SK-N-SH (cell line): ENCODE data around the gene MICAL2. TPM values are rescaled to one million over a fixed set of nuclear protein-coding genes. Genes with fewer than 3 reads are reported as not detected.

Experiments
- CTCF ChIA-PET: fragments of 300-600, 350-600 bp; formaldehyde crosslinking; extraction: SDS; loops from one replicate; lab custom pipeline; 2021; lab: Yijun Ruan, JAX
- POLR2A ChIA-PET: fragments of 350-600 bp; sonication (Branson Sonifier 250); formaldehyde crosslinking; extraction: SDS; loops from one replicate; lab custom pipeline; 2020; ENCODE audit warnings: antibody characterized with exemption, inconsistent platforms; lab: Yijun Ruan, JAX
- DNase-seq: peaks from one replicate; pipeline ENCODE4 v3.0.0; 2012
- H2AFZ ChIP-seq: fragments of 200-600 bp; sonication (generic); 2 replicates; pipeline ENCODE4 v1.8.1; 2016; ENCODE audit warnings: antibody characterized with exemption, mild to moderate bottlenecking, low read depth
- H3F3A ChIP-seq: fragments of 200-600 bp; sonication (generic); replicated peaks from 2 replicates; pipeline ENCODE3; 2016; ENCODE audit warnings: antibody characterized with exemption, mild to moderate bottlenecking; ENCODE audit not compliant: insufficient read depth
- H3K27ac ChIP-seq, 2 experiments: fragments of 200-500 bp in 1 of 2; fragments of 200-600 bp in 1 of 2; sonication (Bioruptor generic) in 1 of 2; sonication (generic), shearing (Covaris generic) in 1 of 2; 2 replicates each; pipeline versions ENCODE4 v1.5.1 to v1.6.1; 2014 to 2016; ENCODE audit warnings: low read depth in 2 of 2, inconsistent platforms in 1 of 2, low read length in 1 of 2, mild to moderate bottlenecking in 1 of 2, mixed read lengths in 1 of 2
- H3K27me3 ChIP-seq: fragments of 200-600 bp; sonication (generic), shearing (Covaris generic); 2 replicates; pipeline ENCODE4 v1.6.1; 2016; ENCODE audit warnings: mixed run types; ENCODE audit not compliant: insufficient read depth
- H3K36me3 ChIP-seq, 2 experiments: fragments of 200-500 bp in 1 of 2; fragments of 200-600 bp in 1 of 2; sonication (Bioruptor generic) in 1 of 2; sonication (generic) in 1 of 2; replicated peaks in 1 of 2; 2 replicates each; pipeline versions ENCODE3 to v1.5.1; 2014 to 2016; ENCODE audit warnings: low read length in 1 of 2, mild to moderate bottlenecking in 1 of 2; ENCODE audit not compliant: insufficient read depth in 2 of 2, control insufficient read depth in 1 of 2
- H3K4me1 ChIP-seq, 2 experiments: fragments of 200-500 bp in 1 of 2; fragments of 200-600 bp in 1 of 2; sonication (Bioruptor generic) in 1 of 2; sonication (generic), shearing (Covaris generic) in 1 of 2; 2 replicates each; pipeline versions ENCODE4 v1.5.1 to v1.6.1; 2014 to 2016; ENCODE audit warnings: low read depth in 1 of 2, low read length in 1 of 2, mixed run types in 1 of 2; ENCODE audit not compliant: insufficient read depth in 2 of 2, control insufficient read depth in 1 of 2
- H3K4me2 ChIP-seq: fragments of 200-600 bp; sonication (generic), shearing (Covaris generic); 2 replicates; pipeline ENCODE4 v1.6.1; 2017; ENCODE audit warnings: mixed run types
- H3K4me3 ChIP-seq, 2 experiments: fragments of 200-500 bp in 1 of 2; fragments of 200-600 bp in 1 of 2; sonication (Bioruptor generic) in 1 of 2; sonication (generic), shearing (Covaris generic) in 1 of 2; 2 replicates each; pipeline versions ENCODE4 v1.5.1 to v1.8.1; 2014 to 2016; ENCODE audit warnings: low read depth in 2 of 2, inconsistent platforms in 1 of 2, low read length in 1 of 2, mild to moderate bottlenecking in 1 of 2, mixed read lengths in 1 of 2, moderate library complexity in 1 of 2
- H3K79me2 ChIP-seq: fragments of 200-600 bp; sonication (generic); 2 replicates; pipeline ENCODE4 v1.8.1; 2017; ENCODE audit warnings: mild to moderate bottlenecking; ENCODE audit not compliant: insufficient read depth
- H3K9ac ChIP-seq: fragments of 200-600 bp; sonication (generic); 2 replicates; pipeline ENCODE4 v1.6.1; 2017; ENCODE audit warnings: mixed run types
- H3K9me2 ChIP-seq: fragments of 200-600 bp; sonication (generic); 2 replicates; pipeline ENCODE4 v1.6.1; 2017; ENCODE audit warnings: mixed run types
- H3K9me3 ChIP-seq: fragments of 200-600 bp; sonication (generic); 2 replicates; pipeline ENCODE4 v1.6.1; 2017; ENCODE audit warnings: mixed run types, mild to moderate bottlenecking, moderate library complexity
- H4K20me1 ChIP-seq: fragments of 200-600 bp; sonication (generic); 2 replicates; pipeline ENCODE4 v1.6.1; 2017; ENCODE audit warnings: mild to moderate bottlenecking, mixed run types; ENCODE audit not compliant: insufficient read depth
- CHD2 ChIP-seq: fragments of 150-350 bp; IDR thresholded peaks from 2 replicates; pipeline ENCODE4 v1.6.1; 2018; ENCODE audit warnings: low read length; ENCODE audit not compliant: partially characterized antibody
- FOSL2 ChIP-seq: IDR thresholded peaks from 2 replicates; pipeline ENCODE4 v1.4.0; 2012; ENCODE audit warnings: low read depth, mild to moderate bottlenecking, moderate library complexity, borderline replicate concordance
- FOXJ3 ChIP-seq: sonication (generic); formaldehyde crosslinking; IDR thresholded peaks from 2 replicates; pipeline ENCODE4 v1.5.1; 2020; ENCODE audit warnings: mild to moderate bottlenecking, missing genetic modification reagents
- GABPA ChIP-seq: IDR thresholded peaks from 2 replicates; pipeline ENCODE4 v1.4.0; 2012; ENCODE audit warnings: low read depth, mild to moderate bottlenecking
- JUND ChIP-seq: IDR thresholded peaks from 2 replicates; pipeline ENCODE4 v1.4.0; 2012
- MEF2A ChIP-seq: IDR thresholded peaks from 2 replicates; pipeline ENCODE4 v1.4.0; 2012; ENCODE audit warnings: low read depth, borderline replicate concordance
- POLR2AphosphoS5 ChIP-seq: IDR thresholded peaks from 2 replicates; pipeline ENCODE4 v1.6.1; 2012; ENCODE audit warnings: low read depth, low read length
- RAD21 ChIP-seq: IDR thresholded peaks from 2 replicates; pipeline ENCODE4 v1.6.1; 2012; ENCODE audit warnings: mild to moderate bottlenecking, low read length
- RCOR1 ChIP-seq: fragments of 150-350 bp; IDR thresholded peaks from 2 replicates; pipeline ENCODE4 v1.6.1; 2017; ENCODE audit warnings: antibody characterized with exemption, low read length
- RFX5 ChIP-seq: IDR thresholded peaks from 2 replicates; pipeline ENCODE4 v1.6.1; 2012; ENCODE audit warnings: mild to moderate bottlenecking, improper control_type of control experiment, low read length
- RXRA ChIP-seq: IDR thresholded peaks from 2 replicates; pipeline ENCODE4 v1.4.0; 2012; ENCODE audit warnings: low read depth, mild to moderate bottlenecking, borderline replicate concordance
- SMC3 ChIP-seq: IDR thresholded peaks from 2 replicates; pipeline ENCODE4 v1.6.1; 2012; ENCODE audit warnings: low read depth, low read length, improper control_type of control experiment
- TEAD4 ChIP-seq: IDR thresholded peaks from 2 replicates; pipeline ENCODE4 v1.4.0; 2012; ENCODE audit warnings: mild to moderate bottlenecking, borderline replicate concordance; ENCODE audit not compliant: insufficient read depth
- YY1 ChIP-seq: IDR thresholded peaks from 2 replicates; pipeline ENCODE4 v1.4.0; 2012; ENCODE audit warnings: low read depth, mild to moderate bottlenecking
- WGBS: methylation state at CpG from one replicate; pipeline ENCODE4 v1.1.6; 2017; ENCODE audit warnings: low lambda C conversion rate; 5-methylcytosine and 5-hydroxymethylcytosine counted together
- polyA plus RNA-seq, 3 experiments: library from polyadenylated mRNA; depleted of rRNA; stranded (reverse); fragments of >200 nt; gene quantifications; 2 replicates each; pipeline ENCODE4 v1.2.3, GENCODE V29; 2012
- TF ChIP-seq, protein P1 (sequence below): fragments of 200-600 bp; sonication (generic); IDR thresholded peaks from 2 replicates; pipeline ENCODE4 v1.6.1; 2017; ENCODE audit warnings: antibody characterized with exemption, mild to moderate bottlenecking, moderate library complexity
- TF ChIP-seq, protein P2 (sequence below): IDR thresholded peaks from 2 replicates; pipeline ENCODE4 v1.4.0; 2012; ENCODE audit warnings: low read depth
- TF ChIP-seq, protein P3 (sequence below): IDR thresholded peaks from 2 replicates; pipeline ENCODE4 v1.6.1; 2012; ENCODE audit warnings: mild to moderate bottlenecking, low read depth, low read length, moderate library complexity
- TF ChIP-seq, protein P4 (sequence below): fragments of 150-350 bp; IDR thresholded peaks from 2 replicates; pipeline ENCODE4 v1.6.1; 2017; ENCODE audit warnings: antibody characterized with exemption, low read length, low read depth, borderline replicate concordance

The MICAL2 gene
- polyA plus RNA-seq, 1 of the 3 experiments (the other 2 are of a cell fraction): 54.6 TPM

DNA sequence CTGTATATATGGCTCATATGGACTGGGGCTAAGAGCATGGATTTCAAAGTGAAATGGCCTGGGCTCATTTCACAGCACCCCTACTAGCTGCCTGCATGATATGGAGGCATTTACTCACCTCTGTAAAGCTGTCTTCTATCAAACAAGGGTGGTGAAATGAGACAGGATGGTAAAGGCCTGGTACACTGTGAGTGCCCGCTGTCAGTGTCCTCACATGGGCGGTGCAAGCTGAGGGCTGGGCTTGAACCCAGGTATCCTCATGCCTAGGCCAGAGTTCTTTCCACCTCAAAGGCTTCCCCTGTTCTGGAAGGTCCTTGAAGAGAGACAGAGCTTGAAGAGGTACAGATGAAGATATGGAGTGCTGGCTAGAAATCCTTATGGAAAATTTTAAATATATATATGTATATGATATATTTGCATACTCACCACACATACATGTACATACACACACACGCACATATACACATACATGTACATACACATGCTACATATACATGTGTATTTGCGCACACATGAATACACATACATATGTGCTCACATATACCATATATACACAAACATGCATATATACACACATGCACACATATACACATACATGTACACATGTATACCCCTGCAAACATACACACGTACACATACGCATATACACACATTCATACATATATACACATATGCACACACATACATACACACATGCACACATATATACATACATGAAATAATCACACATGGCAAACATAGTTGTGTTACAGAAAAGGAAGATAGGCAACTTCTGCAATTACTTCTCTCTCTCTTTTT, 44.7 kb downstream of the MICAL2 start:
- H3K9ac ChIP-seq: no peak overlapping the region
- CTCF ChIA-PET: no interaction called here
- H3K79me2 ChIP-seq: peaks cover 98% of the 10 kb centered on the region
- H3K9me3 ChIP-seq: no peaks in the 10 kb centered on the region
- H3K9me2 ChIP-seq: no peaks in the 10 kb centered on the region
- no peak overlapping the region for H3K4me3 ChIP-seq
- no peak overlapping the region for H3K4me2 ChIP-seq
- peaks cover 0 to 41% of the 10 kb centered on the region in 2 experiments; a peak in 3 of 4 replicates for H3K4me1 ChIP-seq
- H2AFZ ChIP-seq: no peak overlapping the region
- peak overlapping the region in 1 of 2 experiments; percentile 99; a peak in 2 of 4 replicates for H3K27ac ChIP-seq
- no peak for TF ChIP-seq POLR2AphosphoS5
- TF ChIP-seq GABPA: no peak
- TF ChIP-seq RCOR1: no peak
- no peak for TF ChIP-seq FOSL2
- TF ChIP-seq RAD21: no peak
- no peak for TF ChIP-seq YY1
- TF ChIP-seq, protein P1, sequence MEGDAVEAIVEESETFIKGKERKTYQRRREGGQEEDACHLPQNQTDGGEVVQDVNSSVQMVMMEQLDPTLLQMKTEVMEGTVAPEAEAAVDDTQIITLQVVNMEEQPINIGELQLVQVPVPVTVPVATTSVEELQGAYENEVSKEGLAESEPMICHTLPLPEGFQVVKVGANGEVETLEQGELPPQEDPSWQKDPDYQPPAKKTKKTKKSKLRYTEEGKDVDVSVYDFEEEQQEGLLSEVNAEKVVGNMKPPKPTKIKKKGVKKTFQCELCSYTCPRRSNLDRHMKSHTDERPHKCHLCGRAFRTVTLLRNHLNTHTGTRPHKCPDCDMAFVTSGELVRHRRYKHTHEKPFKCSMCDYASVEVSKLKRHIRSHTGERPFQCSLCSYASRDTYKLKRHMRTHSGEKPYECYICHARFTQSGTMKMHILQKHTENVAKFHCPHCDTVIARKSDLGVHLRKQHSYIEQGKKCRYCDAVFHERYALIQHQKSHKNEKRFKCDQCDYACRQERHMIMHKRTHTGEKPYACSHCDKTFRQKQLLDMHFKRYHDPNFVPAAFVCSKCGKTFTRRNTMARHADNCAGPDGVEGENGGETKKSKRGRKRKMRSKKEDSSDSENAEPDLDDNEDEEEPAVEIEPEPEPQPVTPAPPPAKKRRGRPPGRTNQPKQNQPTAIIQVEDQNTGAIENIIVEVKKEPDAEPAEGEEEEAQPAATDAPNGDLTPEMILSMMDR: no peak
- 95% methylated on average over 6 of the region's 6 CpGs for WGBS
- H3K27me3 ChIP-seq: no peaks in the 10 kb centered on the region
- peaks cover 6 to 38% of the 10 kb centered on the region in 2 experiments for H3K36me3 ChIP-seq
- H3F3A ChIP-seq: peaks cover 64% of the 10 kb centered on the region
- POLR2A ChIA-PET: no interaction called here
- H4K20me1 ChIP-seq: no peaks in the 10 kb centered on the region
- DNase-seq: no peak

DNA sequence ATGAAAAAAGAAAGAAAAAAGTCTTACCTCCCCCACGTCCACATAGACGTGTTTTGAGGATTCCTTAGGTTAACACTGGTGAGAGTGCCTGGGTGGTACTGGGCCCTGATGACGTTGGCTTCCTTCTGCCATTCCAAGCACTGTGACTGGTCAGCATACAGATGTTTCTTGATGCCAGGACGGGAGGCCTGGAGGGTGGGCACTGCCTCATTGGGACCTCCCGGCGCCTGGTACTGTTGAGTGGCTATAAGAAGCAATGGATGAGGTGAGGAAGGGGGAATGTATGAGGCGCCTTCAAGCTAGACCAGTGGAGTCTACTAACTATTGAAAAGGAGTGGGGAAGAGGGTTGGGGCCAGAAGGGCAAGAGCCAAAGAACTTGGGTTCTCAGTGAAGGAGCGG, 45.3 kb downstream of the MICAL2 start:
- Histone ChIP-seq H3K27me3 (no peaks in the 10 kb centered on the region), H3K9me2 (no peaks in the 10 kb centered on the region), H3K4me2 (no peak overlapping the region), H3K9ac (no peak overlapping the region), H4K20me1 (no peaks in the 10 kb centered on the region), H2AFZ (no peak overlapping the region), H3K4me1 (peaks cover 0 to 47% of the 10 kb centered on the region in 2 experiments; a peak in 3 of 4 replicates), H3K27ac (peak overlapping the region in 1 of 2 experiments; percentile 99; a peak in 2 of 4 replicates), H3K79me2 (peaks cover 98% of the 10 kb centered on the region), H3K4me3 (no peak overlapping the region), H3K36me3 (peaks cover 6 to 38% of the 10 kb centered on the region in 2 experiments), H3F3A (peaks cover 71% of the 10 kb centered on the region), H3K9me3 (no peaks in the 10 kb centered on the region)
- no peak for DNase-seq
- ChIA-PET POLR2A (no interaction called here), CTCF (no interaction called here)
- 90% methylated on average over 8 of the region's 8 CpGs for WGBS
- TF ChIP-seq SMC3: no peak
- TF ChIP-seq TEAD4: no peak
- TF ChIP-seq, protein P2, sequence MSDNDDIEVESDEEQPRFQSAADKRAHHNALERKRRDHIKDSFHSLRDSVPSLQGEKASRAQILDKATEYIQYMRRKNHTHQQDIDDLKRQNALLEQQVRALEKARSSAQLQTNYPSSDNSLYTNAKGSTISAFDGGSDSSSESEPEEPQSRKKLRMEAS: no peak
- TF ChIP-seq MEF2A: no peak
- no peak for TF ChIP-seq RXRA
- TF ChIP-seq FOXJ3 (CRISPR knock-in tag): no peak
- TF ChIP-seq, protein P3, sequence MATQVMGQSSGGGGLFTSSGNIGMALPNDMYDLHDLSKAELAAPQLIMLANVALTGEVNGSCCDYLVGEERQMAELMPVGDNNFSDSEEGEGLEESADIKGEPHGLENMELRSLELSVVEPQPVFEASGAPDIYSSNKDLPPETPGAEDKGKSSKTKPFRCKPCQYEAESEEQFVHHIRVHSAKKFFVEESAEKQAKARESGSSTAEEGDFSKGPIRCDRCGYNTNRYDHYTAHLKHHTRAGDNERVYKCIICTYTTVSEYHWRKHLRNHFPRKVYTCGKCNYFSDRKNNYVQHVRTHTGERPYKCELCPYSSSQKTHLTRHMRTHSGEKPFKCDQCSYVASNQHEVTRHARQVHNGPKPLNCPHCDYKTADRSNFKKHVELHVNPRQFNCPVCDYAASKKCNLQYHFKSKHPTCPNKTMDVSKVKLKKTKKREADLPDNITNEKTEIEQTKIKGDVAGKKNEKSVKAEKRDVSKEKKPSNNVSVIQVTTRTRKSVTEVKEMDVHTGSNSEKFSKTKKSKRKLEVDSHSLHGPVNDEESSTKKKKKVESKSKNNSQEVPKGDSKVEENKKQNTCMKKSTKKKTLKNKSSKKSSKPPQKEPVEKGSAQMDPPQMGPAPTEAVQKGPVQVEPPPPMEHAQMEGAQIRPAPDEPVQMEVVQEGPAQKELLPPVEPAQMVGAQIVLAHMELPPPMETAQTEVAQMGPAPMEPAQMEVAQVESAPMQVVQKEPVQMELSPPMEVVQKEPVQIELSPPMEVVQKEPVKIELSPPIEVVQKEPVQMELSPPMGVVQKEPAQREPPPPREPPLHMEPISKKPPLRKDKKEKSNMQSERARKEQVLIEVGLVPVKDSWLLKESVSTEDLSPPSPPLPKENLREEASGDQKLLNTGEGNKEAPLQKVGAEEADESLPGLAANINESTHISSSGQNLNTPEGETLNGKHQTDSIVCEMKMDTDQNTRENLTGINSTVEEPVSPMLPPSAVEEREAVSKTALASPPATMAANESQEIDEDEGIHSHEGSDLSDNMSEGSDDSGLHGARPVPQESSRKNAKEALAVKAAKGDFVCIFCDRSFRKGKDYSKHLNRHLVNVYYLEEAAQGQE: no peak
- TF ChIP-seq JUND: no peak
- TF ChIP-seq, protein P4, sequence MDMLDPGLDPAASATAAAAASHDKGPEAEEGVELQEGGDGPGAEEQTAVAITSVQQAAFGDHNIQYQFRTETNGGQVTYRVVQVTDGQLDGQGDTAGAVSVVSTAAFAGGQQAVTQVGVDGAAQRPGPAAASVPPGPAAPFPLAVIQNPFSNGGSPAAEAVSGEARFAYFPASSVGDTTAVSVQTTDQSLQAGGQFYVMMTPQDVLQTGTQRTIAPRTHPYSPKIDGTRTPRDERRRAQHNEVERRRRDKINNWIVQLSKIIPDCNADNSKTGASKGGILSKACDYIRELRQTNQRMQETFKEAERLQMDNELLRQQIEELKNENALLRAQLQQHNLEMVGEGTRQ: no peak
- TF ChIP-seq, protein P1: no peak
- no peak for TF ChIP-seq RFX5
- no peak for TF ChIP-seq CHD2
